OCI-LY7 (cell line): ENCODE data around the gene ABCA4. TPM values are rescaled to one million over a fixed set of nuclear protein-coding genes. Genes with fewer than 3 reads are reported as not detected.

Experiments used
- BruUV-seq: library from RNA; stranded (reverse); fragments of 400-500 nt; replicated peaks from 2 replicates; lab custom pipeline; 2021; lab: Mats Ljungman, UMichigan
- CTCF ChIA-PET: fragments of 300-600 bp; sonication (Branson Sonifier 250); formaldehyde crosslinking; loops from one replicate; lab custom pipeline; 2022; ENCODE audit warnings: antibody characterized with exemption; ENCODE audit not compliant: unreplicated experiment; lab: Charles Lee
- POLR2A ChIA-PET: fragments of 300-600 bp; sonication (Branson Sonifier 250); formaldehyde crosslinking; loops from one replicate; lab custom pipeline; 2022; ENCODE audit warnings: antibody characterized with exemption; lab: Charles Lee
- DNase-seq: peaks from one replicate; pipeline ENCODE4 v3.0.0-alpha.2; 2015; ENCODE audit warnings: low spot score
- H2AFZ ChIP-seq: fragments of 200-600 bp; sonication (generic), shearing (Covaris generic); 2 replicates; pipeline ENCODE4 v1.6.1; 2014; ENCODE audit warnings: mild to moderate bottlenecking, antibody characterized with exemption, low read length, moderate library complexity
- H3K27ac ChIP-seq: fragments of 200-600 bp; sonication (generic); 2 replicates; pipeline ENCODE4 v1.5.1; 2014; ENCODE audit warnings: mixed run types, low read depth, mild to moderate bottlenecking, moderate library complexity, low read length, inconsistent platforms; ENCODE audit not compliant: poor library complexity, severe bottlenecking
- H3K36me3 ChIP-seq: fragments of 200-600 bp; sonication (generic); 2 replicates; pipeline ENCODE4 v1.6.1; 2014; ENCODE audit warnings: mild to moderate bottlenecking, antibody characterized with exemption, low read length, moderate library complexity, mixed read lengths; ENCODE audit not compliant: insufficient read depth
- H3K4me1 ChIP-seq: fragments of 200-600 bp; sonication (generic); 2 replicates; pipeline ENCODE4 v1.5.1; 2014; ENCODE audit warnings: mild to moderate bottlenecking, low read length; ENCODE audit not compliant: insufficient read depth, poor library complexity, severe bottlenecking
- H3K4me2 ChIP-seq: fragments of 200-600 bp; sonication (generic); 2 replicates; pipeline ENCODE4 v1.6.1; 2014; ENCODE audit warnings: mild to moderate bottlenecking, low read length
- H3K4me3 ChIP-seq: fragments of 200-600 bp; sonication (generic); 2 replicates; pipeline ENCODE4 v1.5.1; 2014; ENCODE audit warnings: mild to moderate bottlenecking, low read depth, low read length; ENCODE audit not compliant: poor library complexity, severe bottlenecking
- H3K79me2 ChIP-seq: fragments of 200-600 bp; sonication (generic); 2 replicates; pipeline ENCODE4 v1.6.1; 2016; ENCODE audit warnings: low read depth, mild to moderate bottlenecking, low read length, moderate library complexity, mixed read lengths; ENCODE audit not compliant: insufficient read depth
- H3K9me2 ChIP-seq: fragments of 200-600 bp; sonication (generic); 2 replicates; pipeline ENCODE4 v1.6.1; 2016; ENCODE audit warnings: mild to moderate bottlenecking, low read length, mixed read lengths; ENCODE audit not compliant: insufficient read depth
- H3K9me3 ChIP-seq: fragments of 200-600 bp; sonication (generic); 2 replicates; pipeline ENCODE4 v1.6.1; 2014; ENCODE audit warnings: mild to moderate bottlenecking, mixed run types, low read length, mixed read lengths
- H4K20me1 ChIP-seq: fragments of 200-600 bp; sonication (generic); 2 replicates; pipeline ENCODE4 v1.6.1; 2014; ENCODE audit warnings: mild to moderate bottlenecking, antibody characterized with exemption, low read length, moderate library complexity, mixed read lengths; ENCODE audit not compliant: insufficient read depth
- EZH2phosphoT487 ChIP-seq: fragments of 200-600 bp; sonication (generic); IDR thresholded peaks from 2 replicates; pipeline ENCODE4 v1.6.1; 2018; ENCODE audit warnings: low read depth, borderline replicate concordance, mild to moderate bottlenecking, mixed run types, antibody characterized with exemption, low read length, moderate library complexity, mixed read lengths
- intact Hi-C: fragments of 100-400 bp; cut with micrococcal nuclease; formaldehyde crosslinking; loops from one replicate; pipeline ENCODE4 v1.10.0; 2022; ENCODE audit not compliant: unreplicated experiment
- total RNA-seq, 2 experiments: library from RNA; depleted of rRNA in 1 of 2; stranded (reverse); fragments of >200 nt in 1 of 2; shearing (Covaris generic) in 1 of 2; gene quantifications; 2 replicates each; pipeline ENCODE4 v1.2.3, GENCODE V29; 2014 to 2022
- TF ChIP-seq, protein P1 (sequence below): fragments of 200-600 bp; sonication (generic); conservative IDR thresholded peaks from 2 replicates; pipeline ENCODE4 v1.5.1; 2014; ENCODE audit warnings: mild to moderate bottlenecking, antibody characterized with exemption, low read length, moderate library complexity, mixed read lengths

The ABCA4 gene
- total RNA-seq, 2 experiments from 2014 or later = not detected

DNA sequence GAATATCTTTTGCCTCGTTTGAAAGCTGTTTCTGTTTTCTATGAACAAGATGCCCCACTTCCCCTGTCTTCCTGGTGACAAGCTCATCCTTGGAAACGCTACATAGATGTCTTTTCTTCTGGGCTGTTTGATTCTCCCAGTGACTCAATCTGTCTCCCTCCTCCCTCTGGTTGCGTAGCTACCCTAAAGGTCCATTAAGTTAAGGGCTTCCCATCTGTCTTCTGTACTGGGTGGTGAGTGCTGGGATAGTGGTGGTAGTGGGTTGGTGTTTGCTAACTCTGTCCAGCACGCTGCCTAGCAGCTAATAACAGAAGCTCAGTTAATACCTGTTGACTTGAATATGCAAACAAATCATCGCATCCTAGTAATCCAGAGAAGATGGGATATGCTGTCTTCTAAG is 161.5 kb downstream of the ABCA4 start:
- intact Hi-C loops = no loop called here
- no peak for TF ChIP-seq EZH2phosphoT487
- TF ChIP-seq, protein P1, sequence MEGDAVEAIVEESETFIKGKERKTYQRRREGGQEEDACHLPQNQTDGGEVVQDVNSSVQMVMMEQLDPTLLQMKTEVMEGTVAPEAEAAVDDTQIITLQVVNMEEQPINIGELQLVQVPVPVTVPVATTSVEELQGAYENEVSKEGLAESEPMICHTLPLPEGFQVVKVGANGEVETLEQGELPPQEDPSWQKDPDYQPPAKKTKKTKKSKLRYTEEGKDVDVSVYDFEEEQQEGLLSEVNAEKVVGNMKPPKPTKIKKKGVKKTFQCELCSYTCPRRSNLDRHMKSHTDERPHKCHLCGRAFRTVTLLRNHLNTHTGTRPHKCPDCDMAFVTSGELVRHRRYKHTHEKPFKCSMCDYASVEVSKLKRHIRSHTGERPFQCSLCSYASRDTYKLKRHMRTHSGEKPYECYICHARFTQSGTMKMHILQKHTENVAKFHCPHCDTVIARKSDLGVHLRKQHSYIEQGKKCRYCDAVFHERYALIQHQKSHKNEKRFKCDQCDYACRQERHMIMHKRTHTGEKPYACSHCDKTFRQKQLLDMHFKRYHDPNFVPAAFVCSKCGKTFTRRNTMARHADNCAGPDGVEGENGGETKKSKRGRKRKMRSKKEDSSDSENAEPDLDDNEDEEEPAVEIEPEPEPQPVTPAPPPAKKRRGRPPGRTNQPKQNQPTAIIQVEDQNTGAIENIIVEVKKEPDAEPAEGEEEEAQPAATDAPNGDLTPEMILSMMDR = no peak
- Histone ChIP-seq H3K4me1 (no peaks in the 10 kb centered on the region), H2AFZ (no peak overlapping the region), H3K79me2 (no peaks in the 10 kb centered on the region), H3K27ac (no peak overlapping the region), H3K9me2 (no peaks in the 10 kb centered on the region), H3K4me3 (no peak overlapping the region), H3K36me3 (no peaks in the 10 kb centered on the region), H3K9me3 (peaks cover 11% of the 10 kb centered on the region; the same call in 1 of the 2 replicates), H4K20me1 (no peaks in the 10 kb centered on the region), H3K4me2 (no peak overlapping the region)
- BruUV-seq = no TSS peak
- POLR2A ChIA-PET = interaction anchor here (1.3 kb wide), 1 partner anchor 9 kb away, joined by 4 read pairs; no protein-coding TSS in a partner anchor
- CTCF ChIA-PET = interaction anchor here (1.2 kb wide), 1 partner anchor 13 kb away, joined by 3 read pairs; no protein-coding TSS in a partner anchor
- no peak for DNase-seq

DNA sequence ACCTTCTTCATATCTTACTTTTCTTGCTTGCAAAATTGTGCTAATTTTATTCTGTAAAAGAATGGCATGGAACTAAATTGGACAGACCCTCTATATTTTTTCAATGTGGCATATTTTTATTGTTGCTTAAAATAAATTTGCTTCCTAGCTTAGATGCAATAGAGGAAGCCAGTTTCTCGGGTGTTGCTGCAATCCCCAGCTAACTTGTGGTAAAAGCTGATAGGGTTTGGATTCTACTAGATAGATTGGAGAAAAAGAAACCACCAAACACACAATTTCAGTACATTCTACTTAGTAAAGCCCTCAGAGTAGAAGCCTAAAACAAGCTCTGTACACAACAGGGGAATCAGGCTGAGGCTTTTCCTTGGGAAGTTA is 162.2 kb downstream of the ABCA4 start:
- H3K27ac ChIP-seq = no peak overlapping the region
- peaks cover 11% of the 10 kb centered on the region; the same call in 1 of the 2 replicates for H3K9me3 ChIP-seq
- no peaks in the 10 kb centered on the region for H3K79me2 ChIP-seq
- BruUV-seq = no TSS peak
- no peak overlapping the region for H3K4me2 ChIP-seq
- H3K9me2 ChIP-seq = no peaks in the 10 kb centered on the region
- H4K20me1 ChIP-seq = no peaks in the 10 kb centered on the region
- no peak overlapping the region for H3K4me3 ChIP-seq
- H3K4me1 ChIP-seq = no peaks in the 10 kb centered on the region
- CTCF ChIA-PET = interaction anchor here (1.2 kb wide), 1 partner anchor 14 kb away, joined by 3 read pairs; no protein-coding TSS in a partner anchor
- no peaks in the 10 kb centered on the region for H3K36me3 ChIP-seq
- no peak for DNase-seq
- intact Hi-C loops = no loop called here
- POLR2A ChIA-PET = interaction anchor here (0.7 to 1.3 kb wide), 3 partner anchors 8 to 17 kb away, joined by 3 to 4 read pairs (median 3); no protein-coding TSS in a partner anchor
- TF ChIP-seq, protein P1 = no peak
- TF ChIP-seq EZH2phosphoT487 = no peak
- no peak overlapping the region for H2AFZ ChIP-seq

DNA sequence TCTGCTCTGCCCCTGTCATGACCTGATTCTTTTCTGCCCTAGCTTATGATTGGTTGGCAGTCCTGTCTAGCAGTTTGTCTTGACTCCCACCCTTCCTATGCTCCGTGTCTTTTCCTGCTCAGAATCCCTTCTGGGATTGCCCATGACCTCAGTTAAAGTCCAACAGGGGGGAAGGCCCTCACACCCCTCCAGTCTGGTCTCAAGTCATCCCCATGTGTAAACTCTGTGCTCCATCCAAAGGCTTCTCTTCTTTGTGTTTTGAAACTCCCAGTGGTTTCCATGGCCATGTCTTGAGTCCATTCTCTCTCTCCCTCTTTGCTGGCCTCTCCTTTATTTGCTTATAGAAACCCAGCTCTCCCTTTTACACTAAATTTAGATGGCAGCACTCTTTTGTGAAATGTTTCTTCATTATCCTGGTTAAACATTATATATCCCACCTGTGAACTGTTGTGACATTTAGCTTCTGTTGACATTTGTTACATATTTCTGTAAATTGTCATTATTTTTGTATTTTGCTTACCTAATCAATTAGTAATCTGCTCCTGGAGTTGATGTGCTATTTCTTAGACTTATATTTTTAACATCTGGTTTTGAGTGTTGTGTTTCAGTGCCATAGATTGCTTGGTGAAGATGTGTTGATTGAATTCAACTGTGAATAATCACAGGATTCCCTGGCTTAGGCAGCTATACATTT is 162.8 kb downstream of the ABCA4 start:
- POLR2A ChIA-PET = interaction anchor here (0.7 to 1.3 kb wide), 3 partner anchors 9 to 17 kb away, joined by 3 to 4 read pairs (median 3); no protein-coding TSS in a partner anchor
- no TSS peak for BruUV-seq
- H3K27ac ChIP-seq = no peak overlapping the region
- no peaks in the 10 kb centered on the region for H3K36me3 ChIP-seq
- no peak overlapping the region for H3K4me2 ChIP-seq
- CTCF ChIA-PET = interaction anchor here (1.2 kb wide), 1 partner anchor 14 kb away, joined by 3 read pairs; no protein-coding TSS in a partner anchor
- TF ChIP-seq, protein P1 = no peak
- no peak for TF ChIP-seq EZH2phosphoT487
- intact Hi-C loops = no loop called here
- H3K79me2 ChIP-seq = no peaks in the 10 kb centered on the region
- no peak for DNase-seq
- no peak overlapping the region for H3K4me3 ChIP-seq
- no peaks in the 10 kb centered on the region for H4K20me1 ChIP-seq
- H3K9me2 ChIP-seq = no peaks in the 10 kb centered on the region
- H3K9me3 ChIP-seq = peaks cover 11% of the 10 kb centered on the region; the same call in 1 of the 2 replicates
- H3K4me1 ChIP-seq = no peaks in the 10 kb centered on the region
- H2AFZ ChIP-seq = no peak overlapping the region
